ENCODE results near the gene TENT5C.

TENT5C gene

GRCh38 chr1:117613969-117614729, 8.3 kb downstream of the TENT5C start:
- H3F3A ChIP-seq (ENCODE audit: control insufficient read depth, insufficient read depth): no peaks in the 10 kb centered on the region
- H3K36me3 ChIP-seq (ENCODE audit: control insufficient read depth, low read length): no peaks in the 10 kb centered on the region
- H3K9me2 ChIP-seq (replicated peaks; ENCODE audit: control insufficient read depth, low read length): no peaks in the 10 kb centered on the region
- H3K27me3 ChIP-seq (ENCODE audit: control insufficient read depth, low read length): peaks cover 32% of the 10 kb centered on the region
- TF ChIP-seq EZH2phosphoT487 (IDR thresholded peaks at IDR 0.05; ENCODE audit: borderline replicate concordance, low read length): no peak
- TF ChIP-seq, protein P1, sequence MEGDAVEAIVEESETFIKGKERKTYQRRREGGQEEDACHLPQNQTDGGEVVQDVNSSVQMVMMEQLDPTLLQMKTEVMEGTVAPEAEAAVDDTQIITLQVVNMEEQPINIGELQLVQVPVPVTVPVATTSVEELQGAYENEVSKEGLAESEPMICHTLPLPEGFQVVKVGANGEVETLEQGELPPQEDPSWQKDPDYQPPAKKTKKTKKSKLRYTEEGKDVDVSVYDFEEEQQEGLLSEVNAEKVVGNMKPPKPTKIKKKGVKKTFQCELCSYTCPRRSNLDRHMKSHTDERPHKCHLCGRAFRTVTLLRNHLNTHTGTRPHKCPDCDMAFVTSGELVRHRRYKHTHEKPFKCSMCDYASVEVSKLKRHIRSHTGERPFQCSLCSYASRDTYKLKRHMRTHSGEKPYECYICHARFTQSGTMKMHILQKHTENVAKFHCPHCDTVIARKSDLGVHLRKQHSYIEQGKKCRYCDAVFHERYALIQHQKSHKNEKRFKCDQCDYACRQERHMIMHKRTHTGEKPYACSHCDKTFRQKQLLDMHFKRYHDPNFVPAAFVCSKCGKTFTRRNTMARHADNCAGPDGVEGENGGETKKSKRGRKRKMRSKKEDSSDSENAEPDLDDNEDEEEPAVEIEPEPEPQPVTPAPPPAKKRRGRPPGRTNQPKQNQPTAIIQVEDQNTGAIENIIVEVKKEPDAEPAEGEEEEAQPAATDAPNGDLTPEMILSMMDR (IDR thresholded peaks at IDR 0.05; ENCODE audit: low read depth, low read length, poor library complexity, severe bottlenecking): no peak
- H3K4me3 ChIP-seq (ENCODE audit: low read length): no peak overlapping the region
- H3K4me1 ChIP-seq (ENCODE audit: control insufficient read depth, low read length): peaks cover 10% of the 10 kb centered on the region
- H3K27ac ChIP-seq (ENCODE audit: low read depth, low read length): no peak overlapping the region
- H4K20me1 ChIP-seq (ENCODE audit: control insufficient read depth, insufficient read depth, low read depth, low read length): no peaks in the 10 kb centered on the region
- H3K9me3 ChIP-seq (ENCODE audit: control insufficient read depth, insufficient read depth, low read length): no peaks in the 10 kb centered on the region
- no peak overlapping the region for H3K4me2 ChIP-seq (ENCODE audit: low read length)
- no peaks in the 10 kb centered on the region for H3K79me2 ChIP-seq (ENCODE audit: control insufficient read depth, low read length)

DNA sequence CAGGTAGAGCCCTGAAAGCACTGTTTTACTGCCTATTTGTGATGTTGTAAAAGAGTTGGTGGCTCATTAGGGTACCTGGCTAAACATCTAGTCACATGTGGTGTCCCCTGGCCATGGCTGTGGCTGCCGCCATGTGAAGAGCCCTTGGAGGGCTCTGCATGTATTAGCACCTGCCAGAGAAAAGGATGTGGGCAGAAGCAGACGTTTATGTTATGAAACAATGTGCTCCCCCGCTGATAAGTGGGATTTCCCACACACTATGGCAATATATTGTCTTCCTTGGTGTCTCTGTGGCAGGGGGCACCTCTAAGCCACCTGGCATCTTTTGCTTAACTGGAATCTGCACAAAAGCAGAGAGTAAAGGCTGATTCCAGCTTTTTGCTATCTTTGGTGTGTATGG, 9.6 kb downstream of the TENT5C start:
- H3K27me3 ChIP-seq (ENCODE audit: control insufficient read depth, low read length): peaks cover 25% of the 10 kb centered on the region
- peaks cover 10% of the 10 kb centered on the region for H3K4me1 ChIP-seq (ENCODE audit: control insufficient read depth, low read length)
- TF ChIP-seq, protein P1 (IDR thresholded peaks at IDR 0.05; ENCODE audit: low read depth, low read length, poor library complexity, severe bottlenecking): no peak
- TF ChIP-seq EZH2phosphoT487 (IDR thresholded peaks at IDR 0.05; ENCODE audit: borderline replicate concordance, low read length): no peak
- no peaks in the 10 kb centered on the region for H4K20me1 ChIP-seq (ENCODE audit: control insufficient read depth, insufficient read depth, low read depth, low read length)
- no peaks in the 10 kb centered on the region for H3K9me2 ChIP-seq (replicated peaks; ENCODE audit: control insufficient read depth, low read length)
- H3K4me3 ChIP-seq (ENCODE audit: low read length): no peak overlapping the region
- H3F3A ChIP-seq (ENCODE audit: control insufficient read depth, insufficient read depth): no peaks in the 10 kb centered on the region
- H3K9me3 ChIP-seq (ENCODE audit: control insufficient read depth, insufficient read depth, low read length): no peaks in the 10 kb centered on the region
- H3K4me2 ChIP-seq (ENCODE audit: low read length): no peak overlapping the region
- no peak overlapping the region for H3K27ac ChIP-seq (ENCODE audit: low read depth, low read length)
- H3K79me2 ChIP-seq (ENCODE audit: control insufficient read depth, low read length): no peaks in the 10 kb centered on the region
- H3K36me3 ChIP-seq (ENCODE audit: control insufficient read depth, low read length): no peaks in the 10 kb centered on the region

- no peak overlapping the region for H3K4me2 ChIP-seq (ENCODE audit: low read length)
- H3K9me3 ChIP-seq (ENCODE audit: control insufficient read depth, insufficient read depth, low read length): no peaks in the 10 kb centered on the region
- peaks cover 23% of the 10 kb centered on the region for H3K27me3 ChIP-seq (ENCODE audit: control insufficient read depth, low read length)
- H3K36me3 ChIP-seq (ENCODE audit: control insufficient read depth, low read length): no peaks in the 10 kb centered on the region
- H3K9me2 ChIP-seq (replicated peaks; ENCODE audit: control insufficient read depth, low read length): no peaks in the 10 kb centered on the region
- no peak for TF ChIP-seq EZH2phosphoT487 (IDR thresholded peaks at IDR 0.05; ENCODE audit: borderline replicate concordance, low read length)
- TF ChIP-seq, protein P1 (IDR thresholded peaks at IDR 0.05; ENCODE audit: low read depth, low read length, poor library complexity, severe bottlenecking): no peak
- H3K4me1 ChIP-seq (ENCODE audit: control insufficient read depth, low read length): peaks cover 10% of the 10 kb centered on the region
- no peaks in the 10 kb centered on the region for H4K20me1 ChIP-seq (ENCODE audit: control insufficient read depth, insufficient read depth, low read depth, low read length)
- H3K27ac ChIP-seq (ENCODE audit: low read depth, low read length): no peak overlapping the region
- H3F3A ChIP-seq (ENCODE audit: control insufficient read depth, insufficient read depth): no peaks in the 10 kb centered on the region
- H3K79me2 ChIP-seq (ENCODE audit: control insufficient read depth, low read length): no peaks in the 10 kb centered on the region
- H3K4me3 ChIP-seq (ENCODE audit: low read length): no peak overlapping the region
Observed at GRCh38 chr1:117616356-117616755, 10.5 kb downstream of the TENT5C start.

Data from DOHH2 (cell line).